HepG2 (cell line): ENCODE results near the gene EPB41L5. TPM values are rescaled to one million over a fixed set of nuclear protein-coding genes. Genes with fewer than 3 reads are reported as not detected.

Experiments used
- ATAC-seq: fragments of 200-7000 bp; cut with Tn5 transposase; 3 replicates; pipeline ENCODE4 v1.9.1; 2020; ENCODE audit warnings: mild to moderate bottlenecking, moderate library complexity
- BruUV-seq: library from RNA; stranded (reverse); fragments of 400-500 nt; replicated peaks from 2 replicates; lab custom pipeline; 2021; lab: Mats Ljungman, UMichigan
- CTCF ChIA-PET: fragments of 300-600 bp; formaldehyde crosslinking; extraction: SDS; loops from one replicate; lab custom pipeline; 2021; ENCODE audit warnings: low total read pairs, inconsistent platforms, low intra/inter-chr PET ratio; lab: Yijun Ruan, JAX
- POLR2A ChIA-PET: fragments of 350-600 bp; sonication (Branson Sonifier 250); formaldehyde crosslinking; loops from one replicate; lab custom pipeline; 2020; ENCODE audit warnings: antibody characterized with exemption, inconsistent platforms; lab: Yijun Ruan, JAX
- DNase-seq: peaks from one replicate; pipeline ENCODE4 v3.0.0-alpha.2; 2015; ENCODE audit warnings: low spot score
- FAIRE-seq: peaks from 3 replicates; lab custom pipeline; 2011; peaks lifted over from hg19 to GRCh38; lab: Jason Lieb, UNC
- H2AFZ ChIP-seq: one replicate; pipeline ENCODE4 v1.6.1; 2011; ENCODE audit warnings: low read length, inconsistent platforms
- H3K27ac ChIP-seq: fragments of 300-600 bp; 3 replicates; pipeline ENCODE4 v1.8.0; 2011; ENCODE audit warnings: mixed run types, mild to moderate bottlenecking, mixed read lengths, low read length, inconsistent platforms; ENCODE audit not compliant: insufficient read depth; ENCODE audit errors: extremely low read length
- H3K27me3 ChIP-seq, 2 experiments: fragments of 200-600 bp in 1 of 2; 2 replicates in 1 of 2; 3 replicates in 1 of 2; pipeline versions ENCODE4 v1.6.0 to v1.8.0; 2011; ENCODE audit warnings: low read length in 2 of 2, mild to moderate bottlenecking in 2 of 2, moderate library complexity in 2 of 2, inconsistent platforms in 1 of 2; ENCODE audit not compliant: insufficient read depth in 2 of 2, control insufficient read depth in 1 of 2
- H3K36me3 ChIP-seq, 2 experiments: fragments of 200-600 bp in 1 of 2; replicated peaks in 1 of 2; 2 replicates in 1 of 2; 3 replicates in 1 of 2; pipeline versions ENCODE4 v1.5.1 to v1.8.0; 2011; ENCODE audit warnings: low read length in 2 of 2, inconsistent platforms in 1 of 2; ENCODE audit not compliant: insufficient read depth in 2 of 2, control insufficient read depth in 1 of 2
- H3K4me1 ChIP-seq: 2 replicates; pipeline ENCODE4 v1.5.1; 2012; ENCODE audit warnings: low read length, inconsistent platforms; ENCODE audit not compliant: insufficient read depth
- H3K4me2 ChIP-seq: 2 replicates; pipeline ENCODE4 v1.6.0; 2011; ENCODE audit warnings: low read depth, low read length, inconsistent platforms
- H3K4me3 ChIP-seq, 3 experiments: fragments of 200-600 bp in 1 of 3; sonication (generic), shearing (Covaris generic) in 1 of 3; replicated peaks in 1 of 3; 2 replicates each; pipeline ENCODE4 v1.5.1; 2011 to 2016; ENCODE audit warnings: low read length in 3 of 3, inconsistent platforms in 2 of 3, low read depth in 2 of 3, mild to moderate bottlenecking in 2 of 3, control low read depth in 1 of 3, mixed read lengths in 1 of 3; ENCODE audit not compliant: insufficient read depth in 1 of 3
- H3K79me2 ChIP-seq: one replicate; pipeline ENCODE4 v1.6.1; 2011; ENCODE audit warnings: low read length, inconsistent platforms; ENCODE audit not compliant: insufficient read depth
- H3K9ac ChIP-seq: 2 replicates; pipeline ENCODE4 v1.6.0; 2011; ENCODE audit warnings: mild to moderate bottlenecking, low read depth, low read length, inconsistent platforms; ENCODE audit not compliant: insufficient read depth
- H3K9me3 ChIP-seq: 2 replicates; pipeline ENCODE4 v1.5.1; 2012; ENCODE audit warnings: mild to moderate bottlenecking, low read length
- H4K20me1 ChIP-seq: 2 replicates; pipeline ENCODE4 v1.6.0; 2011; ENCODE audit warnings: inconsistent platforms, mild to moderate bottlenecking, low read length, moderate library complexity; ENCODE audit not compliant: insufficient read depth
- SP1 ChIP-seq, 2 experiments: fragments of 450-650 bp in 1 of 2; sonication (generic) in 1 of 2; formaldehyde crosslinking in 1 of 2; IDR thresholded peaks; 2 replicates each; pipeline versions ENCODE4 v1.4.0 to v1.6.1; 2016 to 2020; ENCODE audit warnings: missing genetic modification reagents in 1 of 2
- TAF15 ChIP-seq: fragments of 200-400 bp; formaldehyde crosslinking; IDR thresholded peaks from one replicate; pipeline ENCODE4 v1.6.1; 2018; ENCODE audit warnings: mild to moderate bottlenecking, low read depth, low read length; ENCODE audit not compliant: poor library complexity, severe bottlenecking
- TBX3 ChIP-seq: fragments of 450-650 bp; IDR thresholded peaks from 2 replicates; pipeline ENCODE4 v1.6.1; 2017; ENCODE audit warnings: antibody characterized with exemption, mild to moderate bottlenecking, inconsistent platforms, borderline replicate concordance
- ZNF567 ChIP-seq: sonication (generic); formaldehyde crosslinking; IDR thresholded peaks from 2 replicates; pipeline ENCODE4 v1.8.1; 2023; ENCODE audit warnings: mild to moderate bottlenecking, missing genetic modification reagents, borderline replicate concordance
- ZNF615 ChIP-seq: sonication (generic); formaldehyde crosslinking; IDR thresholded peaks from 2 replicates; pipeline ENCODE4 v1.5.0; 2020; ENCODE audit warnings: mild to moderate bottlenecking, missing genetic modification reagents, borderline replicate concordance
- ZNF713 ChIP-seq: sonication (generic); formaldehyde crosslinking; IDR thresholded peaks from 2 replicates; pipeline ENCODE4 v1.4.0; 2020; ENCODE audit warnings: mild to moderate bottlenecking, missing genetic modification reagents
- ZNF720 ChIP-seq: sonication (generic); formaldehyde crosslinking; IDR thresholded peaks from 2 replicates; pipeline ENCODE4 v1.4.0; 2020; ENCODE audit warnings: missing genetic modification reagents
- ZNF775 ChIP-seq: sonication (generic); formaldehyde crosslinking; IDR thresholded peaks from 2 replicates; pipeline ENCODE4 v1.4.0; 2020; ENCODE audit warnings: missing genetic modification reagents, mild to moderate bottlenecking, moderate library complexity, borderline replicate concordance
- ZNF883 ChIP-seq: sonication (generic); formaldehyde crosslinking; IDR thresholded peaks from 2 replicates; pipeline ENCODE4 v1.5.1; 2020; ENCODE audit warnings: mild to moderate bottlenecking, missing genetic modification reagents; ENCODE audit errors: not compliant biosample characterization
- WGBS: methylation state at CpG from one replicate; pipeline ENCODE4 v1.1.6; 2017; ENCODE audit warnings: low lambda C conversion rate; 5-methylcytosine and 5-hydroxymethylcytosine counted together
- in situ Hi-C: cut with HindIII; loops from 2 replicates; pipeline ENCODE4 v1.10.0; 2017; ENCODE audit warnings: low pct_unique_long_range_greater_than_20kb; ENCODE audit not compliant: extremely low pct_ligation_motif_present
- intact Hi-C: fragments of 100-400 bp; cut with micrococcal nuclease; formaldehyde crosslinking; loops from one replicate; pipeline ENCODE4 v1.10.0; 2022; ENCODE audit not compliant: unreplicated experiment
- polyA plus RNA-seq, 8 experiments: library from polyadenylated mRNA; depleted of rRNA in 3 of 8; stranded (reverse) in 7 of 8; unstranded in 1 of 8; fragments of >200 nt; fragmentation: Illumina TruSeq in 4 of 8; extraction: Trizol in 4 of 8; gene quantifications; 2 replicates each; pipeline versions ENCODE4 v1.2.1 to v1.2.3, GENCODE V29; 2011 to 2016; ENCODE audit warnings: low read depth in 4 of 8, missing spikeins in 1 of 8, mixed read lengths in 1 of 8; ENCODE audit not compliant: insufficient read depth in 1 of 8
- total RNA-seq, 5 experiments: library from RNA; depleted of rRNA; stranded (reverse); fragments of >200 nt; fragmentation: Illumina TruSeq; extraction: Trizol; gene quantifications; 2 replicates each; pipeline ENCODE4 v1.2.3, GENCODE V29; 2016; ENCODE audit warnings: low read depth in 1 of 5

EPB41L5 gene
- total and polyA plus RNA-seq, 2 of the 13 experiments (the other 11 are each of a cell fraction or from before 2014, with no cell fraction given) = 40.5 to 47.5 TPM

DNA sequence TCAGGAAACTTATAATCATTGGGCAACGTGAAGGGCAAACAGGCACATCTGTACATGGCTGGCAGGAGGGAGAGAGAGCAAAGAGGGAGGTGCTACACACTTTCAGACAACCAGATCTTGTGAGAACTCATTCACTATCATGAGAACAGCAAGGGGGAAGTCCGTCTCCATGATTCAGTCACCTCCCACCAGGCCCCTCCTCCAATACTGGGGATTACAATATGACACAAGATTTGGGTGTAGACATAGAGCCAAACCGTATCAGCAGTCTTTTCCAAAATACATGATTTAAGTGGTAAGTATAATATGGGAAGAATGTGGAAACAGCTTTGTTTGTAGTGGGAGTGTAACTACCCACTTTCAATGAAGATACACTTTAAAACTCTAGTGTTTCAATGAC, 65.0 kb downstream of the EPB41L5 start:
- FAIRE-seq (no peak), ATAC-seq (no peak), DNase-seq (no peak)
- H3K27me3 ChIP-seq = no peaks in the 10 kb centered on the region
- no peaks in the 10 kb centered on the region for H3K79me2 ChIP-seq
- intact Hi-C loops (no loop called here), in situ Hi-C loops (no loop called here)
- no peaks in the 10 kb centered on the region for H3K9me3 ChIP-seq
- H3K4me2 ChIP-seq = no peak overlapping the region
- WGBS = 97% methylated on average over 3 of the region's 3 CpGs
- no peak overlapping the region for H3K27ac ChIP-seq
- peaks cover 10 to 35% of the 10 kb centered on the region in 2 experiments; a peak in 4 of 5 replicates for H3K36me3 ChIP-seq
- no peaks in the 10 kb centered on the region for H3K4me1 ChIP-seq
- ChIA-PET CTCF (no interaction called here), POLR2A (no interaction called here)
- no peaks in the 10 kb centered on the region for H4K20me1 ChIP-seq
- TSS peak; percentile 23 for BruUV-seq
- H2AFZ ChIP-seq = no peak overlapping the region
- no peak overlapping the region for H3K4me3 ChIP-seq
- no peak overlapping the region for H3K9ac ChIP-seq
- TF ChIP-seq ZNF775 (no peak), ZNF567 (no peak), SP1 (IDR thresholded peaks at IDR 0.05) (0 out of 2 replicates have a peak, but pooled peaks have one; percentile 15), SP1 (CRISPR knock-in tag; IDR thresholded peaks at IDR 0.05) (no peak)

DNA sequence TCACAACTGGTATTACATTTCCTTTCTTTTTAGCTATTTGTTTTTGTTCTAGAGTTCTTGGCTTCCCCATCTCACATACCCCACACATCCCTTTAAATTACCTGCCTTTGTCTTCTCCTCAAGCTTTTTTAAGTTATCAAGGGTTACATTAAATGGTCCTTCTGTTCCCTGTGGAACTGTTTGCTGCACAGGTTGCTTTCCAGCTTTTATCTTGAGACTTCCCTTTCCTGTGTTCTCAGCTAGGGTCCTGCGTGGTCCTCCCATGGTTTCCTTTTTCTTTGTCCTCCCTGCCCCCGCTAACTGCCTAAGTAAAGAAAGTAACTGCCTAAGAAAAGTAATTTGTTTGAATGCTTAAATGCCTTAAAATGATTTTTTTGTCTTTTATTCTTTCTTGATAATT, 66.8 kb downstream of the EPB41L5 start:
- Histone ChIP-seq H3K27me3 (no peaks in the 10 kb centered on the region), H3K79me2 (no peaks in the 10 kb centered on the region), H3K9ac (no peak overlapping the region), H3K36me3 (peaks cover 10 to 33% of the 10 kb centered on the region in 2 experiments; a peak in 4 of 5 replicates), H4K20me1 (no peaks in the 10 kb centered on the region), H3K9me3 (no peaks in the 10 kb centered on the region), H3K4me3 (no peak overlapping the region), H2AFZ (no peak overlapping the region), H3K4me2 (no peak overlapping the region), H3K4me1 (no peaks in the 10 kb centered on the region), H3K27ac (no peak overlapping the region)
- in situ Hi-C loops (no loop called here), intact Hi-C loops (no loop called here)
- 97% methylated on average over 2 of the region's 2 CpGs for WGBS
- no peak for DNase-seq
- FAIRE-seq = no peak
- POLR2A ChIA-PET = no interaction called here
- CTCF ChIA-PET = no interaction called here
- ATAC-seq = no peak
- no TSS peak for BruUV-seq
- TF ChIP-seq ZNF615 (CRISPR knock-in tag) = no peak
- TF ChIP-seq ZNF713 (CRISPR knock-in tag) = no peak
- no peak for TF ChIP-seq TBX3
- no peak for TF ChIP-seq ZNF720
- TF ChIP-seq TAF15 = no peak
- no peak for TF ChIP-seq ZNF883 (CRISPR knock-in tag)
- TF ChIP-seq, all 625 proteins: peak for 0
